HepG2 (cell line): ENCODE measurements around the gene DENND1C. TPM values are rescaled to one million over a fixed set of nuclear protein-coding genes. Genes with fewer than 3 reads are reported as not detected.
A peak's percentile ranks its signal among the peaks of the same experiment; 100 is the strongest.

ENCODE experiments used
- ATF2 ChIP-seq: sonication (generic); formaldehyde crosslinking; IDR thresholded peaks from 2 replicates; pipeline ENCODE4 v1.4.0; 2020; ENCODE audit warnings: missing genetic modification reagents
- ATM ChIP-seq: fragments of 450-650 bp; IDR thresholded peaks from 2 replicates; pipeline ENCODE4 v1.7.1; 2017; ENCODE audit warnings: mild to moderate bottlenecking, borderline replicate concordance
- BCL3 ChIP-seq: sonication (generic); formaldehyde crosslinking; IDR thresholded peaks from 2 replicates; pipeline ENCODE4 v1.5.1; 2020; ENCODE audit warnings: mild to moderate bottlenecking, missing genetic modification reagents, moderate library complexity
- CREM ChIP-seq, 2 experiments: sonication (generic) in 1 of 2; formaldehyde crosslinking in 1 of 2; IDR thresholded peaks; 2 replicates each; pipeline versions ENCODE4 v1.4.0 to v1.6.1; 2016 to 2020; ENCODE audit warnings: antibody characterized with exemption in 1 of 2, mild to moderate bottlenecking in 1 of 2, missing genetic modification reagents in 1 of 2
- CSRNP1 ChIP-seq: sonication (generic); formaldehyde crosslinking; IDR thresholded peaks from 2 replicates; pipeline ENCODE4 v1.8.1; 2023; ENCODE audit warnings: mild to moderate bottlenecking, missing genetic modification reagents
- EED ChIP-seq: sonication (generic); formaldehyde crosslinking; IDR thresholded peaks from 2 replicates; pipeline ENCODE4 v1.5.0; 2020; ENCODE audit warnings: mild to moderate bottlenecking, missing genetic modification reagents
- FOXK1 ChIP-seq: sonication (generic); formaldehyde crosslinking; IDR thresholded peaks from 2 replicates; pipeline ENCODE4 v1.4.0; 2020; ENCODE audit warnings: low read depth, missing genetic modification reagents, borderline replicate concordance
- FOXK2 ChIP-seq: fragments of 450-650 bp; IDR thresholded peaks from 2 replicates; pipeline ENCODE4 v1.6.1; 2016
- GMEB2 ChIP-seq: IDR thresholded peaks from 2 replicates; pipeline ENCODE4 v1.6.1; 2016; ENCODE audit warnings: missing biosample characterization, missing genetic modification reagents, low read depth
- KLF12 ChIP-seq: sonication (generic); formaldehyde crosslinking; IDR thresholded peaks from 2 replicates; pipeline ENCODE4 v1.4.0; 2020; ENCODE audit warnings: missing genetic modification reagents, borderline replicate concordance
- MIXL1 ChIP-seq: IDR thresholded peaks from 2 replicates; pipeline ENCODE4 v1.6.1; 2016
- MXD1 ChIP-seq: sonication (generic); formaldehyde crosslinking; IDR thresholded peaks from 2 replicates; pipeline ENCODE4 v1.4.0; 2020; ENCODE audit warnings: mild to moderate bottlenecking, missing genetic modification reagents
- NR2F2 ChIP-seq: IDR thresholded peaks from 2 replicates; pipeline ENCODE4 v1.6.1; 2012; ENCODE audit warnings: low read depth, inconsistent platforms, borderline replicate concordance
- PHF20 ChIP-seq: sonication (generic); formaldehyde crosslinking; IDR thresholded peaks from 2 replicates; pipeline ENCODE4 v1.5.0; 2020; ENCODE audit warnings: mild to moderate bottlenecking, missing genetic modification reagents
- PHF5A ChIP-seq: IDR thresholded peaks from one replicate; pipeline ENCODE4 v1.6.1; 2018; ENCODE audit warnings: low read depth, missing genetic modification reagents; ENCODE audit not compliant: unreplicated experiment
- PHF8 ChIP-seq: sonication (generic); formaldehyde crosslinking; IDR thresholded peaks from 2 replicates; pipeline ENCODE4 v1.5.0; 2020; ENCODE audit warnings: missing genetic modification reagents
- RFX5 ChIP-seq: IDR thresholded peaks from 2 replicates; pipeline ENCODE4 v1.6.1; 2011; ENCODE audit warnings: low read depth, low read length, improper control_type of control experiment
- SNAI1 ChIP-seq: sonication (generic); formaldehyde crosslinking; IDR thresholded peaks from 2 replicates; pipeline ENCODE4 v1.5.0; 2020; ENCODE audit warnings: mild to moderate bottlenecking, missing genetic modification reagents, borderline replicate concordance
- TRAFD1 ChIP-seq: sonication (generic); formaldehyde crosslinking; IDR thresholded peaks from 2 replicates; pipeline ENCODE4 v1.5.1; 2020; ENCODE audit warnings: missing genetic modification reagents, mild to moderate bottlenecking, borderline replicate concordance
- ZC3H4 ChIP-seq: sonication (generic); formaldehyde crosslinking; IDR thresholded peaks from 2 replicates; pipeline ENCODE4 v1.4.0; 2020; ENCODE audit warnings: missing genetic modification reagents, borderline replicate concordance
- ZNF747 ChIP-seq: sonication (generic); formaldehyde crosslinking; IDR thresholded peaks from 2 replicates; pipeline ENCODE4 v1.8.1; 2023; ENCODE audit warnings: missing genetic modification reagents, mild to moderate bottlenecking, borderline replicate concordance
- ZNF879 ChIP-seq: sonication (generic); formaldehyde crosslinking; IDR thresholded peaks from 2 replicates; pipeline ENCODE4 v1.8.1; 2023; ENCODE audit warnings: missing genetic modification reagents
- polyA plus RNA-seq, 8 experiments: library from polyadenylated mRNA; depleted of rRNA in 3 of 8; stranded (reverse) in 7 of 8; unstranded in 1 of 8; fragments of >200 nt; fragmentation: Illumina TruSeq in 4 of 8; extraction: Trizol in 4 of 8; gene quantifications; 2 replicates each; pipeline versions ENCODE4 v1.2.1 to v1.2.3, GENCODE V29; 2011 to 2016; ENCODE audit warnings: low read depth in 4 of 8, missing spikeins in 1 of 8, mixed read lengths in 1 of 8; ENCODE audit not compliant: insufficient read depth in 1 of 8
- total RNA-seq, 5 experiments: library from RNA; depleted of rRNA; stranded (reverse); fragments of >200 nt; fragmentation: Illumina TruSeq; extraction: Trizol; gene quantifications; 2 replicates each; pipeline ENCODE4 v1.2.3, GENCODE V29; 2016; ENCODE audit warnings: low read depth in 1 of 5

Gene DENND1C
- total and polyA plus RNA-seq, 2 of the 13 experiments (the other 11 are each of a cell fraction or from before 2014, with no cell fraction given) = 0.04 to 0.73 TPM

- TF ChIP-seq CSRNP1 (CRISPR knock-in tag) (0 out of 2 replicates have a peak, but pooled peaks have one; percentile 61), ATF2 (CRISPR knock-in tag) (peak; percentile 53), ZNF879 (CRISPR knock-in tag) (no peak), PHF5A (CRISPR knock-in tag) (no peak), ZNF747 (no peak), PHF8 (peak; percentile 72), TRAFD1 (CRISPR knock-in tag) (no peak), ZC3H4 (CRISPR knock-in tag) (no peak; the same call in 1 of the 2 replicates), MXD1 (no peak), FOXK1 (CRISPR knock-in tag) (no peak; the same call in 1 of the 2 replicates), ATM (no peak), FOXK2 (no peak; the same call in 1 of the 2 replicates), PHF20 (0 out of 2 replicates have a peak, but pooled peaks have one; percentile 25), GMEB2 (no peak), KLF12 (0 out of 2 replicates have a peak, but pooled peaks have one; percentile 35), CREM (IDR thresholded peaks at IDR 0.05) (no peak), CREM (CRISPR knock-in tag; IDR thresholded peaks at IDR 0.05) (no peak), BCL3 (CRISPR knock-in tag) (no peak), SNAI1 (no peak), MIXL1 (CRISPR knock-in tag) (no peak; the same call in 1 of the 2 replicates), EED (CRISPR knock-in tag) (no peak), NR2F2 (no peak), RFX5 (no peak)
Measured at GRCh38 chr19:6460099-6460884, 21.3 kb downstream of the DENND1C start (continued).
